Measurements from ENCODE around the gene LTF. TPM values are rescaled to one million over a fixed set of nuclear protein-coding genes. Genes with fewer than 3 reads are reported as not detected.

The LTF gene
- total and polyA plus RNA-seq, 2 experiments from 2014 or later, result 0.73 to 1.3 TPM

DNA sequence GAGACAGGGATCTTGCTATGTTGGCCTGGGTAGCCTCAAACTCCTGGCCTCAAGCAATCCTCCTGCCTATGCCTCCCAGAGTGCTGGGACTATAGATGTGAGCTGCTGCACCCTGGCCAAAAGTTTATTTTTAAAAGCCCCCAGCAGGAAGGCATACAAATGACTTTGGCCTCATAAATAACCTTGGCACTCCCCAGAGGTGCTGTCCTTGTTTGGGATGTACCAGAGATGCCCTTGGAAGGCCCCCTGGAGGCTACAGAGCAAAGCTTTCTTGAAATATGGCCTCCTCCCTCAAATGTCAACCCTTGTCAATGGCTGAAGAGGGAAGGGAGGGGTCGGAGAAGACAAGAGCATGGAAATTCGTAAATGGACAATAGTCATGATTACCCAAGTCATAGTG lies 19.1 kb upstream of the LTF start:
- H3K36me3 Mint-ChIP-seq (ENCODE audit: low read depth), result no peaks in the 10 kb centered on the region
- 0 out of 3 replicates have a peak, but pooled peaks cover 3% of the 10 kb centered on the region for H3K9me3 Mint-ChIP-seq
- TF ChIP-seq NANOG (IDR thresholded peaks at IDR 0.05; ENCODE audit: borderline replicate concordance), result no peak
- TF ChIP-seq, protein P1, sequence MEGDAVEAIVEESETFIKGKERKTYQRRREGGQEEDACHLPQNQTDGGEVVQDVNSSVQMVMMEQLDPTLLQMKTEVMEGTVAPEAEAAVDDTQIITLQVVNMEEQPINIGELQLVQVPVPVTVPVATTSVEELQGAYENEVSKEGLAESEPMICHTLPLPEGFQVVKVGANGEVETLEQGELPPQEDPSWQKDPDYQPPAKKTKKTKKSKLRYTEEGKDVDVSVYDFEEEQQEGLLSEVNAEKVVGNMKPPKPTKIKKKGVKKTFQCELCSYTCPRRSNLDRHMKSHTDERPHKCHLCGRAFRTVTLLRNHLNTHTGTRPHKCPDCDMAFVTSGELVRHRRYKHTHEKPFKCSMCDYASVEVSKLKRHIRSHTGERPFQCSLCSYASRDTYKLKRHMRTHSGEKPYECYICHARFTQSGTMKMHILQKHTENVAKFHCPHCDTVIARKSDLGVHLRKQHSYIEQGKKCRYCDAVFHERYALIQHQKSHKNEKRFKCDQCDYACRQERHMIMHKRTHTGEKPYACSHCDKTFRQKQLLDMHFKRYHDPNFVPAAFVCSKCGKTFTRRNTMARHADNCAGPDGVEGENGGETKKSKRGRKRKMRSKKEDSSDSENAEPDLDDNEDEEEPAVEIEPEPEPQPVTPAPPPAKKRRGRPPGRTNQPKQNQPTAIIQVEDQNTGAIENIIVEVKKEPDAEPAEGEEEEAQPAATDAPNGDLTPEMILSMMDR (conservative IDR thresholded peaks at IDR 0.05; ENCODE audit: low read depth in 2 of 2), result 0 out of 4 replicates have a peak, but pooled peaks of 1 of the 2 experiments have one; percentile 7
- Histone ChIP-seq H3K27me3 (ENCODE audit: insufficient read depth) (no peaks in the 10 kb centered on the region), H3K4me2 (no peak overlapping the region), H3F3A (replicated peaks; ENCODE audit: low read depth) (no peaks in the 10 kb centered on the region), H3K36me3 (ENCODE audit: insufficient read depth) (no peaks in the 10 kb centered on the region), H2AFZ (no peak overlapping the region), H3K4me3 (no peak overlapping the region), H3K27ac (ENCODE audit: low read depth) (no peak overlapping the region), H4K20me1 (replicated peaks; ENCODE audit: insufficient read depth) (no peaks in the 10 kb centered on the region), H3K4me1 (ENCODE audit: insufficient read depth) (no peaks in the 10 kb centered on the region), H3K79me2 (replicated peaks; ENCODE audit: insufficient read depth) (no peaks in the 10 kb centered on the region), H3K9me2 (ENCODE audit: insufficient read depth) (no peaks in the 10 kb centered on the region)
- H3K4me3 Mint-ChIP-seq, result no peak overlapping the region
- peaks cover 3% of the 10 kb centered on the region for H3K27me3 Mint-ChIP-seq (ENCODE audit: insufficient read depth, low read depth, poor library complexity)
- ATAC-seq (no peak), DNase-seq (ENCODE audit: low spot score) (no peak)
- H3K27ac Mint-ChIP-seq, result no peak overlapping the region
- peaks cover under 1% of the 10 kb centered on the region; the same call in 2 of the 3 replicates for H3K4me1 Mint-ChIP-seq

DNA sequence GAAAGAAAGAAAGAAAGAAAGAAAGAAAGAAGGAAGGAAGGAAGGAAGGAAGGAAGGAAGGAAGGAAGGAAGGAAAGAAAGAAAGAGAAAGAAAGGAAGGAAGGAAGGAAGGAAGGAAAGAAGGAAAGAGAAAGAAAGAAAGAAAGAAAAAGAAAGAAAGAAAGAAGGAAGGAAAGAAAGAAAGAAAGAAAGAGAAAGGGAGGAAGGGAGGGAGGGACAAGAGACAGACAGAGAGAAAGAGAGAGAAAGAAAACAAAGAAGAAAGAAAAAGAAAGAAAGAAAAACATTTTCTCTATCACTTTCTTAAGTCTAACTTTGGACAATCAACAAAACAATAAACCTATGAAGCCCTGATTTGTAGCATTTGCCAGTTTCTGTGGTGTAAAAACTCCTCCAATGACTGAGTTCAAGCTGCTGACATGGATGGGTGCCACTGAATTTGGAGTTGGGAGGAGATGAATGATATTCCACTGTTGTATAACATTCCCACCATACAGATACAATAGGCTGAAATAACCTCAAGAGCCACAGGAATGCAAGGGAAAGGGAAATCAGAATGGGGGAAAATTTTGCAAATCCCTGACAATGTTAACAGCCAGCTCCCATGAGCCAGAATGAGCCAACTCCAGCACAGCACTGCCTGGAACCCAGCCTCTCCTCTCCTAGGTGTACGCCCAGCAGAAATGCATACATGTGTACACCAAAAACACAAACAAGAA lies 18.1 kb upstream of the LTF start:
- H3K79me2 ChIP-seq (replicated peaks; ENCODE audit: insufficient read depth), result no peaks in the 10 kb centered on the region
- no peak overlapping the region for H3K4me2 ChIP-seq
- Mint-ChIP-seq H3K36me3 (ENCODE audit: low read depth) (no peaks in the 10 kb centered on the region), H3K9me3 (no peaks in the 10 kb centered on the region), H3K4me3 (no peak overlapping the region), H3K4me1 (no peaks in the 10 kb centered on the region; the same call in 2 of the 3 replicates), H3K27ac (no peak overlapping the region), H3K27me3 (ENCODE audit: insufficient read depth, low read depth, poor library complexity) (peaks cover 3% of the 10 kb centered on the region)
- no peak overlapping the region for H3K27ac ChIP-seq (ENCODE audit: low read depth)
- H4K20me1 ChIP-seq (replicated peaks; ENCODE audit: insufficient read depth), result no peaks in the 10 kb centered on the region
- ATAC-seq (no peak), DNase-seq (ENCODE audit: low spot score) (no peak)
- no peak overlapping the region for H2AFZ ChIP-seq
- H3F3A ChIP-seq (replicated peaks; ENCODE audit: low read depth), result no peaks in the 10 kb centered on the region
- 0 out of 2 replicates have a peak, but pooled peaks cover 4% of the 10 kb centered on the region for H3K9me2 ChIP-seq (ENCODE audit: insufficient read depth)
- no peaks in the 10 kb centered on the region for H3K36me3 ChIP-seq (ENCODE audit: insufficient read depth)
- H3K4me3 ChIP-seq, result no peak overlapping the region
- no peaks in the 10 kb centered on the region for H3K27me3 ChIP-seq (ENCODE audit: insufficient read depth)
- H3K4me1 ChIP-seq (ENCODE audit: insufficient read depth), result no peaks in the 10 kb centered on the region
- TF ChIP-seq POLR2AphosphoS5 (IDR thresholded peaks at IDR 0.05; ENCODE audit: low read depth), result no peak
- TF ChIP-seq, protein P1 (conservative IDR thresholded peaks at IDR 0.05; ENCODE audit: low read depth in 2 of 2), result no peak
- TF ChIP-seq, protein P2, sequence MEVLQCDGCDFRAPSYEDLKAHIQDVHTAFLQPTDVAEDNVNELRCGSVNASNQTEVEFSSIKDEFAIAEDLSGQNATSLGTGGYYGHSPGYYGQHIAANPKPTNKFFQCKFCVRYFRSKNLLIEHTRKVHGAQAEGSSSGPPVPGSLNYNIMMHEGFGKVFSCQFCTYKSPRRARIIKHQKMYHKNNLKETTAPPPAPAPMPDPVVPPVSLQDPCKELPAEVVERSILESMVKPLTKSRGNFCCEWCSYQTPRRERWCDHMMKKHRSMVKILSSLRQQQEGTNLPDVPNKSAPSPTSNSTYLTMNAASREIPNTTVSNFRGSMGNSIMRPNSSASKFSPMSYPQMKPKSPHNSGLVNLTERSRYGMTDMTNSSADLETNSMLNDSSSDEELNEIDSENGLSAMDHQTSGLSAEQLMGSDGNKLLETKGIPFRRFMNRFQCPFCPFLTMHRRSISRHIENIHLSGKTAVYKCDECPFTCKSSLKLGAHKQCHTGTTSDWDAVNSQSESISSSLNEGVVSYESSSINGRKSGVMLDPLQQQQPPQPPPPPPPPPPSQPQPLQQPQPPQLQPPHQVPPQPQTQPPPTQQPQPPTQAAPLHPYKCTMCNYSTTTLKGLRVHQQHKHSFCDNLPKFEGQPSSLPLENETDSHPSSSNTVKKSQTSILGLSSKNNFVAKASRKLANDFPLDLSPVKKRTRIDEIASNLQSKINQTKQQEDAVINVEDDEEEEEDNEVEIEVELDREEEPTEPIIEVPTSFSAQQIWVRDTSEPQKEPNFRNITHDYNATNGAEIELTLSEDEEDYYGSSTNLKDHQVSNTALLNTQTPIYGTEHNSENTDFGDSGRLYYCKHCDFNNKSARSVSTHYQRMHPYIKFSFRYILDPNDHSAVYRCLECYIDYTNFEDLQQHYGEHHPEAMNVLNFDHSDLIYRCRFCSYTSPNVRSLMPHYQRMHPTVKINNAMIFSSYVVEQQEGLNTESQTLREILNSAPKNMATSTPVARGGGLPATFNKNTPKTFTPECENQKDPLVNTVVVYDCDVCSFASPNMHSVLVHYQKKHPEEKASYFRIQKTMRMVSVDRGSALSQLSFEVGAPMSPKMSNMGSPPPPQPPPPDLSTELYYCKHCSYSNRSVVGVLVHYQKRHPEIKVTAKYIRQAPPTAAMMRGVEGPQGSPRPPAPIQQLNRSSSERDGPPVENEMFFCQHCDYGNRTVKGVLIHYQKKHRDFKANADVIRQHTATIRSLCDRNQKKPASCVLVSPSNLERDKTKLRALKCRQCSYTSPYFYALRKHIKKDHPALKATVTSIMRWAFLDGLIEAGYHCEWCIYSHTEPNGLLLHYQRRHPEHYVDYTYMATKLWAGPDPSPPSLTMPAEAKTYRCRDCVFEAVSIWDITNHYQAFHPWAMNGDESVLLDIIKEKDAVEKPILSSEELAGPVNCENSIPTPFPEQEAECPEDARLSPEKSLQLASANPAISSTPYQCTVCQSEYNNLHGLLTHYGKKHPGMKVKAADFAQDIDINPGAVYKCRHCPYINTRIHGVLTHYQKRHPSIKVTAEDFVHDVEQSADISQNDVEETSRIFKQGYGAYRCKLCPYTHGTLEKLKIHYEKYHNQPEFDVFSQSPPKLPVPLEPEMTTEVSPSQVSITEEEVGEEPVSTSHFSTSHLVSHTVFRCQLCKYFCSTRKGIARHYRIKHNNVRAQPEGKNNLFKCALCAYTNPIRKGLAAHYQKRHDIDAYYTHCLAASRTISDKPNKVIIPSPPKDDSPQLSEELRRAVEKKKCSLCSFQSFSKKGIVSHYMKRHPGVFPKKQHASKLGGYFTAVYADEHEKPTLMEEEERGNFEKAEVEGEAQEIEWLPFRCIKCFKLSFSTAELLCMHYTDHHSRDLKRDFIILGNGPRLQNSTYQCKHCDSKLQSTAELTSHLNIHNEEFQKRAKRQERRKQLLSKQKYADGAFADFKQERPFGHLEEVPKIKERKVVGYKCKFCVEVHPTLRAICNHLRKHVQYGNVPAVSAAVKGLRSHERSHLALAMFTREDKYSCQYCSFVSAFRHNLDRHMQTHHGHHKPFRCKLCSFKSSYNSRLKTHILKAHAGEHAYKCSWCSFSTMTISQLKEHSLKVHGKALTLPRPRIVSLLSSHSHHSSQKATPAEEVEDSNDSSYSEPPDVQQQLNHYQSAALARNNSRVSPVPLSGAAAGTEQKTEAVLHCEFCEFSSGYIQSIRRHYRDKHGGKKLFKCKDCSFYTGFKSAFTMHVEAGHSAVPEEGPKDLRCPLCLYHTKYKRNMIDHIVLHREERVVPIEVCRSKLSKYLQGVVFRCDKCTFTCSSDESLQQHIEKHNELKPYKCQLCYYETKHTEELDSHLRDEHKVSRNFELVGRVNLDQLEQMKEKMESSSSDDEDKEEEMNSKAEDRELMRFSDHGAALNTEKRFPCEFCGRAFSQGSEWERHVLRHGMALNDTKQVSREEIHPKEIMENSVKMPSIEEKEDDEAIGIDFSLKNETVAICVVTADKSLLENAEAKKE (CRISPR knock-in tag; IDR thresholded peaks at IDR 0.05), result no peak
- no peak for TF ChIP-seq STAT1 (IDR thresholded peaks at IDR 0.05; ENCODE audit: unreplicated experiment)
- TF ChIP-seq EZH2phosphoT487 (IDR thresholded peaks at IDR 0.05; ENCODE audit: unreplicated experiment), result no peak
- no peak for TF ChIP-seq NANOG (IDR thresholded peaks at IDR 0.05; ENCODE audit: borderline replicate concordance)
- no peak for TF ChIP-seq ZNF331 (CRISPR knock-in tag; IDR thresholded peaks at IDR 0.05; ENCODE audit: low read depth)
